ENCODE data around the gene ABHD12B. TPM values are rescaled to one million over a fixed set of nuclear protein-coding genes. Genes with fewer than 3 reads are reported as not detected.

Gene ABHD12B
- total RNA-seq, 1 donor from 2014 or later, result not detected

- no peak for DNase-seq (ENCODE audit: low spot score)
- Histone ChIP-seq H3K4me2 (no peak overlapping the region), H3K36me3 (peaks cover 7% of the 10 kb centered on the region), H4K20me1 (ENCODE audit: low read depth) (no peaks in the 10 kb centered on the region), H3K27me3 (no peaks in the 10 kb centered on the region), H3K4me1 (peaks cover 10% of the 10 kb centered on the region), H3F3A (ENCODE audit: low read depth) (peaks cover 7% of the 10 kb centered on the region), H3K9me3 (ENCODE audit: low read depth) (no peaks in the 10 kb centered on the region), H3K4me3 (no peak overlapping the region), H3K9ac (no peak overlapping the region), H3K27ac (no peak overlapping the region), H3K79me2 (ENCODE audit: low read depth) (no peaks in the 10 kb centered on the region), H2AFZ (replicated peaks) (no peak overlapping the region)
- H3K9me3 Mint-ChIP-seq, result no peaks in the 10 kb centered on the region
- H3K4me3 Mint-ChIP-seq, result no peak overlapping the region
- H3K27me3 Mint-ChIP-seq (ENCODE audit: insufficient read depth, low read depth), result no peaks in the 10 kb centered on the region
- H3K36me3 Mint-ChIP-seq, result peaks cover 2% of the 10 kb centered on the region
- H3K27ac Mint-ChIP-seq, result no peak overlapping the region
- H3K4me1 Mint-ChIP-seq, result peaks cover 13% of the 10 kb centered on the region
- TF ChIP-seq EZH2phosphoT487 (IDR thresholded peaks at IDR 0.05) (no peak), CTCF (IDR thresholded peaks at IDR 0.05) (no peak), EZH2 (IDR thresholded peaks at IDR 0.05) (no peak)
Measured at GRCh38 chr14:50929506-50929905, 57.7 kb downstream of the ABHD12B start.

- H2AFZ ChIP-seq (replicated peaks), result no peak overlapping the region
- H3K9me3 ChIP-seq (ENCODE audit: low read depth), result no peaks in the 10 kb centered on the region
- no peaks in the 10 kb centered on the region for H4K20me1 ChIP-seq (ENCODE audit: low read depth)
- no peaks in the 10 kb centered on the region for H3K9me3 Mint-ChIP-seq
- H3K4me1 ChIP-seq, result peaks cover 10% of the 10 kb centered on the region
- H3K27ac ChIP-seq, result no peak overlapping the region
- H3F3A ChIP-seq (ENCODE audit: low read depth), result peaks cover 7% of the 10 kb centered on the region
- H3K4me3 ChIP-seq, result no peak overlapping the region
- TF ChIP-seq EZH2phosphoT487 (IDR thresholded peaks at IDR 0.05) (no peak), EZH2 (IDR thresholded peaks at IDR 0.05) (no peak), CTCF (IDR thresholded peaks at IDR 0.05) (no peak)
- peaks cover 2% of the 10 kb centered on the region for H3K36me3 Mint-ChIP-seq
- no peak for DNase-seq (ENCODE audit: low spot score)
- no peaks in the 10 kb centered on the region for H3K27me3 ChIP-seq
- no peak overlapping the region for H3K9ac ChIP-seq
- peaks cover 13% of the 10 kb centered on the region for H3K4me1 Mint-ChIP-seq
- H3K4me3 Mint-ChIP-seq, result no peak overlapping the region
- peaks cover 7% of the 10 kb centered on the region for H3K36me3 ChIP-seq
- no peak overlapping the region for H3K4me2 ChIP-seq
- no peak overlapping the region for H3K27ac Mint-ChIP-seq
- H3K79me2 ChIP-seq (ENCODE audit: low read depth), result no peaks in the 10 kb centered on the region
- no peaks in the 10 kb centered on the region for H3K27me3 Mint-ChIP-seq (ENCODE audit: insufficient read depth, low read depth)
Measured at GRCh38 chr14:50931559-50931958, 59.7 kb downstream of the ABHD12B start.

DNA sequence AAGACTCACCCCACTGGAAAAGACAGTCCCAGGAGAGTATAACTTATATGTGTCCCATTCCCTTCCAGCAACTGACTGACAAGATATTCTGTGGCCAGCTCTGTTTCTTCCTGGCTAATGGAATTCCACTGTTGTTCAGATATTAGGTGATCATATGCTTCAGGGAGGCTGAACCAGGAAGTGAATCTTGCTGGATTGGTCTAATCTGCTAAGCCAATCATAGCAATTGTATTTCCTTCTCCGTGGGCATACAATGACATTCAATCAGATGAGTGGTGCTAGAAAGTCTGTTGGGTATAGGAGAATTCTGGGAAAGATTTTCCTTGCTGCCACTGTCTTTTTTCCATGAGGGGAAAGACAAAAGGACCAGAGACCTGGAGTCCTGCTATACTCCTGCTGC lies 60.3 kb downstream of the ABHD12B start:
- Histone ChIP-seq H4K20me1 (ENCODE audit: low read depth) (no peaks in the 10 kb centered on the region), H3K9me3 (ENCODE audit: low read depth) (no peaks in the 10 kb centered on the region), H3K79me2 (ENCODE audit: low read depth) (no peaks in the 10 kb centered on the region), H3K4me2 (no peak overlapping the region), H2AFZ (replicated peaks) (no peak overlapping the region), H3K36me3 (peaks cover 7% of the 10 kb centered on the region), H3K9ac (no peak overlapping the region), H3K4me1 (peaks cover 10% of the 10 kb centered on the region), H3K4me3 (no peak overlapping the region), H3K27ac (no peak overlapping the region), H3F3A (ENCODE audit: low read depth) (peaks cover 7% of the 10 kb centered on the region), H3K27me3 (no peaks in the 10 kb centered on the region)
- DNase-seq (ENCODE audit: low spot score), result no peak
- H3K36me3 Mint-ChIP-seq, result peaks cover 2% of the 10 kb centered on the region
- TF ChIP-seq EZH2 (IDR thresholded peaks at IDR 0.05), result no peak
- H3K9me3 Mint-ChIP-seq, result no peaks in the 10 kb centered on the region
- H3K27me3 Mint-ChIP-seq (ENCODE audit: insufficient read depth, low read depth), result no peaks in the 10 kb centered on the region
- no peak overlapping the region for H3K4me3 Mint-ChIP-seq
- H3K27ac Mint-ChIP-seq, result no peak overlapping the region
- peaks cover 13% of the 10 kb centered on the region for H3K4me1 Mint-ChIP-seq

- Histone ChIP-seq H3K9me3 (ENCODE audit: low read depth) (no peaks in the 10 kb centered on the region), H3K27me3 (no peaks in the 10 kb centered on the region), H2AFZ (replicated peaks) (no peak overlapping the region), H3K79me2 (ENCODE audit: low read depth) (no peaks in the 10 kb centered on the region), H3K36me3 (peaks cover 7% of the 10 kb centered on the region), H3K4me3 (no peak overlapping the region), H3K9ac (no peak overlapping the region), H3K4me2 (no peak overlapping the region), H3K27ac (peak overlapping the region; percentile 10), H4K20me1 (ENCODE audit: low read depth) (no peaks in the 10 kb centered on the region), H3K4me1 (peaks cover 10% of the 10 kb centered on the region), H3F3A (ENCODE audit: low read depth) (peaks cover 7% of the 10 kb centered on the region)
- Mint-ChIP-seq H3K9me3 (no peaks in the 10 kb centered on the region), H3K36me3 (peaks cover 2% of the 10 kb centered on the region), H3K4me3 (no peak overlapping the region), H3K27me3 (ENCODE audit: insufficient read depth, low read depth) (no peaks in the 10 kb centered on the region), H3K27ac (no peak overlapping the region), H3K4me1 (peaks cover 13% of the 10 kb centered on the region)
- TF ChIP-seq EZH2phosphoT487 (IDR thresholded peaks at IDR 0.05) (no peak), EZH2 (IDR thresholded peaks at IDR 0.05) (no peak), CTCF (IDR thresholded peaks at IDR 0.05) (no peak)
- peak; percentile 29 for DNase-seq (ENCODE audit: low spot score)
Measured at GRCh38 chr14:50932592-50933495, 61.0 kb downstream of the ABHD12B start.

Data from neural progenitor cell (in vitro differentiated cells).